ENCODE measurements around the gene GPC5.
"Not testable (repeated sequence)": the region's sequence is repeated elsewhere in the genome, so short reads cannot be mapped to it uniquely, and the experiment has no call there.

Gene GPC5

DNA sequence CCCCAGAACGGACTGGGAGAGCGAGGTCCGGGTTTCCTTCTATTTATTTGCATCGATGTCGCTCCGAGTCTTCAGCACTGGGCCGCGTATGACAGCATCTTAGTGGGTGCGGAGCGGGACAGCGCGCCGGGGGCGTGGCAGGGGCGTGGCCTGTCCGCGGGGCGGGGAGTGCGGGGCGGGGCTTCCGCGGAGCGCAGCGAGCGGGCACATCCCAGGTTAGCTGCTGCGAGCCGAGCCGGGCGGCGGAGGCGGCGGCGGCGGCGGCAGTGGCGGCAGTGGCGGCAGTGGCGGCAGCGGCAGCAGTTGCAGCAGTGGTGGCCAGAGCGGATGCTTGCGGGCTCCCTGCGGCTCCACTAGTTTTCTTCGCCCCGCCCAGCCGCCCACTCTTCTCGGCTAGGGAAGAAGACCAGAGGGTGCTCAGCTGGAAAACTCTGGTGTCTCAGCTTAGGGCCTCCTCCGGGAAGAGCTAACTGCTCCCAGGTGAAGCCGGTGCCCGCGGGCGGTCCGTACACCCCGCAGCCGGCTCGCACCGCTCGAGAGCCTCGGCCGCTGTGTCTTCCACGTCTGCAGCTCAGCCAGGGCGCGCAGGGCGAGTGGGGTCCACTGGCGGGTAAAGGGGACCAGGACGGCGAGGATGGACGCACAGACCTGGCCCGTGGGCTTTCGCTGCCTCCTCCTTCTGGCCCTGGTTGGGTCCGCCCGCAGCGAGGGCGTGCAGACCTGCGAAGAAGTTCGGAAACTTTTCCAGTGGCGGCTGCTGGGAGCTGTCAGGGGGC is at the start of gene GPC5:
Gene GPC5 (plus strand): TSS at position 209 of the 776 bp plus-strand sequence.
- peak; percentile 56 to 75 for DNase-seq (ENCODE audit: low read depth in 2 of 2)

DNA sequence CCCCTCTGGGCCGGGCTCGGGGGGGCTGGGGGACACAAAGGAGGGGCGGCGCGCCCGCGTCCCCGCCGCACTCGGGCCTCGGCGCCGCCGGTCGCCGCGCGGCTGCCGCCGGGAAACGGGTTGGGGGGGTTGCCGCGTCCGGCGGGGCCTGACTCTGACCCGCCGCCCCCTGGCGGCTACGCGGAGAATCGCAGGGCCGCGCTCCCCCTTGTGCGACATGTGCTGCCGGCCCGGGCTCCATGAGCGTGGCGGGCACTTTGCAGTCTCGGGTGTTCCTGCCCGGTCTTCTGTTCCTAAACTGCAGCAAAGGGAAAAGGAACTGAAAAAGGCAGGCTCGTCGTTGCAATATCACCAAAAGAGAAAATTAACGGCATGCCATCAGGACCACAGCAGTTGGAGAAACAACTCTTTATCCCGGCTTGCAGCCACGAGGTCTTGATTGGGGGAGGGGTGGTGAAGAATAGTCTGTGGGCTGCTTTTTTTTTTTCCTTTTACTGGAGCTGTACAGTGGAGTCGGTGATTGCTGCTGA is 49.5 kb upstream of the GPC5 start:
- DNase-seq (ENCODE audit: low read depth in 2 of 2): peak; percentile 82 to 93

DNA sequence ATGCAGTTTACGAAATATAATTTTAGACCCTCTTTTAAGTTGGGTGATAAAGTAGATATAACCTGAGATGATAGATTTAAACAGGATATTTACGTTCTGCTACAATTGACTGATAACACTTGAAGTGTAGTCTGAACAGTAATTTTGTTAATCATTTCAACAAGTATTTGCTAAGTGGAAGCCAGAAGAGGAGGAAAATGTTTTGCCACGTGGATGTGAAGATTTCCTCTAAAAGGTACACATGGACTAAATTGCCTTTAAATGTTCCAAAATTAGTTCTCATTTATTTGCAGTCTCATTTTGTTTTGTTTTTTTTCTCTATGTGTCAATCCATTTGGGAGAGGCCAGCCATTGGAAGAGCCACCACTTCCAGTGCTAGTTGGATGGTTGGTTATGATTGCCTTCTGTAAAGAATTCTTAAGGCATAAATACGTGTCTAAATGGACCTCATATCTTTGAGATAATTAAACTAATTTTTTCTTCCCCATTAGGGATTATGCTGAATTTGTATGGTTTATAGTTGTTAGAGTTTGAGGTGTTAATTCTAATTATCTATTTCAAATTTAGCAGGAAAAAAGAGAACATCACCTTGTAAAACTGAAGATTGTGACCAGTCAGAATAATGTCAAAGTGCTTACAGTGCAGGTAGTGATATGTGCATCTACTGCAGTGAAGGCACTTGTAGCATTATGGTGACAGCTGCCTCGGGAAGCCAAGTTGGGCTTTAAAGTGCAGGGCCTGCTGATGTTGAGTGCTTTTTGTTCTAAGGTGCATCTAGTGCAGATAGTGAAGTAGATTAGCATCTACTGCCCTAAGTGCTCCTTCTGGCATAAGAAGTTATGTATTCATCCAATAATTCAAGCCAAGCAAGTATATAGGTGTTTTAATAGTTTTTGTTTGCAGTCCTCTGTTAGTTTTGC is 48.2 kb upstream of the GPC5 start:
- DNase-seq (ENCODE audit: low read depth in 2 of 2): no peak

DNA sequence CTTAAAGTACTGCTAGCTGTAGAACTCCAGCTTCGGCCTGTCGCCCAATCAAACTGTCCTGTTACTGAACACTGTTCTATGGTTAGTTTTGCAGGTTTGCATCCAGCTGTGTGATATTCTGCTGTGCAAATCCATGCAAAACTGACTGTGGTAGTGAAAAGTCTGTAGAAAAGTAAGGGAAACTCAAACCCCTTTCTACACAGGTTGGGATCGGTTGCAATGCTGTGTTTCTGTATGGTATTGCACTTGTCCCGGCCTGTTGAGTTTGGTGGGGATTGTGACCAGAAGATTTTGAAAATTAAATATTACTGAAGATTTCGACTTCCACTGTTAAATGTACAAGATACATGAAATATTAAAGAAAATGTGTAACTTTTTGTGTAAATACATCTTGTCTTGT is 47.3 kb upstream of the GPC5 start:
- DNase-seq (ENCODE audit: low read depth in 2 of 2): no peak

DNA sequence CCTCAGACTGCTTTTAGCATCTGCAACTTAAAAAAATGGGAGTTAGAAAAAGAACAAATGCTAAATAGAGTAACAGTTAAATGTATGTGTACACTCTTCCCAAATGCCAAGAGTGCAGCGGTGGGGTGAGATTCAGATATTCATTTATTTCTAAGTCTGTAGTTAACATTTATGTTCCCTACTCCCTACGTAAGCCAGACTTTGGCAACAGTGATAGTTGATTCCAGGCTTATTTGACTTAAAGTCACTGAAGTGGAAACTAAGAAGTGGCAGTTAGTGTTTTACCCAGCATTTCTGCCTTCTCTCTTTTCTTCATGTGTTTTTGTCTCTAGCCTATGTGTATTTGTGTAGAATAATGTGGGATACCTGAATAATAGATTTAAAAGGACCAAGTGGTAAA is 46.4 kb upstream of the GPC5 start:
- no peak for DNase-seq (ENCODE audit: low read depth in 2 of 2)

DNA sequence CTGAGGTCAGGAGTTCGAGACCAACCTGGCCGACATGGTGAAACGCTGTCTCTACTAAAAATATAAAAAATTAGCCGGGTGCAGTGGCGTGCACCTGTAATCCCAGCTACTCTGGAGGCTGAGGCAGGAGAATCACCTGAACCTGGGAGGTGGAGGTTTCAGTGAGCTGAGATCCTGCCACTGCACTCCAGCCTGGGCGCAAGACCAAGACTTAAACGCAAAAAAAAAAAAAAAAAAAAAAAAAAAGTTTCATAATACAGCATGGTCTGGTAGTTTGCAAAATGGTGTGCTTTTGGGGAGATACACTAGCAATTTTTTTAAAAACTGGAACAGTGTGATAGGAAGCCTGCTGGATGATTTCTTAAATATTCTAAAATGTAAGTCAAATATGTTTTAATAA is 45.5 kb upstream of the GPC5 start:
- not testable (repeated sequence) for DNase-seq (ENCODE audit: low read depth in 2 of 2)

DNA sequence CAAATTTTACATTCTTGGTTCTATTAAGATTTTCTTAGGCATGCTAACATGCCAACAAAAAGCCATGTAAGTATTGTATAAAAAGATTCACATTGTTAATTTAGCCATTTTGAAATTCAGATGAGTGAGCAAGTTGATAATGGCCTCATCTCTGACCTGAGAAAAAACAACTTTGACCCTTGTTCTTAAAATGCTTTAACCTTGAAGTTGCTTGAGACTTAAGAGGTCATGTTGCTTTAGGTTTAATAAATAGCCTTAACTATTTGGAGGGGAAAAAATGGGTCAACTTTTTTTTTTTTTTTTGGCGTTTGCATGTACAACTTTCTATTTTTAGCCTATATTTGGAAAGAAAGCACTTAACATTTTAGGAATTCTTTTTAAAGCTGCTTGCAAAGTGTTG is 44.9 kb upstream of the GPC5 start:
- no peak for DNase-seq (ENCODE audit: low read depth in 2 of 2)

DNA sequence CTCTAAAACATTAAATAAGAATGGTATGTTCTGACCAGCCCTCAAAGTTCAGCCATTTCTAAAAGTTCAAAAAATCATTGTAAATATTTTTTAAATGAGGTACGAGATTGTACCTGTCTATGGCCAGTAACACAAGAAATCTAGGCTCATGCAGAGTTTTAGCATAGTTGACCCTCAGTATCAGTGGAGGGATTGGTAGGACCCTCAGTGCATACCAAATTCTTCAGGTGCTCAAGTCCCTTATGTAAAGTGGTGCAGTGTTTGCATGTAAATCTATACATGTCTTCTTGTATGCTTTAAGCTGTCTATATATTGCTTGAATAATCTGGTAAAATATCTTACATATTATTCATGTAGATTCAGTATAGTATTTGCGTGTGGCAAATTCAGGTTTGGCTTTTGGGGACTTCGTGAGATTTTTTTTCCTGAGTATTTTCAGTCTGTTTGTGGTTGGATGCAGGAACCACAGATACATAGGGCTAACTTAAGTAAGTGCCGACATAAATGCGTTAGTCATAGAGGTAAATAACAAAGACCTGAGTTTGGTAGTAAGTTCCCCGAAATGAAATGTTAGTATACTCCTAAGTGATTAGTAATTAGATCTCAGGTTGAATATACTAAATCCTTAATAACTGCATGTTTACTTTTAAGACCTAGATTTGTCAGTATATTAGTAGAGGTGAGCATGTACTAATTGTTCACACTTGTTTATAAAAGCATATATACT is 43.2 kb upstream of the GPC5 start:
- no peak for DNase-seq (ENCODE audit: low read depth in 2 of 2)

DNA sequence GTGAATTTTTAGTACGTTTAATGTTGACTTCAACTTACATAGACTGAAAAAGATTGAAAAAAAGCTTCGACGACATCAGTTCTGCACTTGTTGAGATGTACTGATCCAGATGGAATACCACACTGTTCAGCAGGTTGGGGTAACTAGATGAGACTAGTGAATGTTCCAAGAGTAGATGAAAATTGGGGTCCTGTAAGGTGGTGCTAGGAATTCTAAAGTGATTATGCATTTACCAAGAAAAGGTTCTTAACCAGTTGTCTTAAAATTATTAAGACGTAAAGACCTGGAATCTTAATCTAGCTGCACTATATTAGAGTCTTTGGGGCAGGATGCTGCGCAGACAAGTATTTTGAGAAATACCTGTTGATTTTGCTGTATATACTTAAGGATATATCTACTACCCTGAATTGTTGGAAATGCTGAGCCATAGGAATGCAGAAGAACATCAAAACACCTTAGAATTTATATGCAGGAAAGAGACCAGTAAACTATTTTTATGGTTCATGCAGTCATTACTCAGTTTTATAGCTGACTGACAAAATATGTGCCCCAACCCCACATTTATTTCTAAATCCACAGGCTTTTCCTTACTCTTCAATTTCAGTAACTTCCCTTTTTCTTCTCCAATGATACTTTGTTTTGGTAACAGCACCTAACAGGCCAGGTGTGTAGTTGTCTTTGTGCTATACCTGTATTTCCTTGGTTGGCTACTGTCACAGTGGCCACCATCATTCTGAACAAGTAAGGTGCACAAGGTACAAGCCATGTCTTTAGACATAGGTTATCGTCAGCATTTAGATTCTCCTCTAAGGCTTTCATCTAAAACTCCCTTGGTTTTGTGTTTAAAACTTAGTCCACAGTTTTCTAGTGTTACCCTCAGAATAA is 42.4 kb upstream of the GPC5 start:
- no peak for DNase-seq (ENCODE audit: low read depth in 2 of 2)

DNA sequence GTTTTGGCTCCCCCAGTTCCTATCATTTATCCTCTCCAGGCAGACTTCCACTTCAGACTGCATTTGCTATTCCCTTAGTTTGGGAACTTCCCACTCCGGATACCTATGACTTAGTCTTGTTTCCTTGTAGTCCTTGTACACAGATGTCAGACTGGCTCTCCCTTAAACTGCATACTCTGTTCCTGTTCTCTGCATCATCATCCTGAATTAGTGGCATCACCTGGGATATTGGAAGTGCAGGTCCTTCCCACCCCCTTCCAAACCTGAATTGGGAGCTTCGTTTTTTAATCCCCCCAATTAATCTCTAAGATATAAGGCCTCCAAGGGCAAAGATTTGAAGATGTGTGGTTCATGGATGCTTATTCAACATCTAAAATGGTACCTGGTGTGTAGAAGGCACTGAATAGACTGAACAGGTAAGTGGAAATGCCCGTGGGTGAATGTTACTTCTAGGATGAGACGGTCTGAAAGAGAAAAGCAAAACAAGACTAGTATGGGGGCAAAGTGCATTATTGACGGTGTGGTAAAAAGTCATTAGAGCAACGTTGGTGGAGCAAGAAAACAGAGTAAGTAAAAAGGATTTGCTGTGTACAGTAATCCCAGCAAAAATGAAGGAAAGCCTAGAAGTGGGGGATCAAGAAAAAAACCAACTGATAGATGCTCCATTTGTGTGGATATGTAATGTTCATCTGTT is 41.4 kb upstream of the GPC5 start:
- DNase-seq (ENCODE audit: low read depth in 2 of 2): no peak

DNA sequence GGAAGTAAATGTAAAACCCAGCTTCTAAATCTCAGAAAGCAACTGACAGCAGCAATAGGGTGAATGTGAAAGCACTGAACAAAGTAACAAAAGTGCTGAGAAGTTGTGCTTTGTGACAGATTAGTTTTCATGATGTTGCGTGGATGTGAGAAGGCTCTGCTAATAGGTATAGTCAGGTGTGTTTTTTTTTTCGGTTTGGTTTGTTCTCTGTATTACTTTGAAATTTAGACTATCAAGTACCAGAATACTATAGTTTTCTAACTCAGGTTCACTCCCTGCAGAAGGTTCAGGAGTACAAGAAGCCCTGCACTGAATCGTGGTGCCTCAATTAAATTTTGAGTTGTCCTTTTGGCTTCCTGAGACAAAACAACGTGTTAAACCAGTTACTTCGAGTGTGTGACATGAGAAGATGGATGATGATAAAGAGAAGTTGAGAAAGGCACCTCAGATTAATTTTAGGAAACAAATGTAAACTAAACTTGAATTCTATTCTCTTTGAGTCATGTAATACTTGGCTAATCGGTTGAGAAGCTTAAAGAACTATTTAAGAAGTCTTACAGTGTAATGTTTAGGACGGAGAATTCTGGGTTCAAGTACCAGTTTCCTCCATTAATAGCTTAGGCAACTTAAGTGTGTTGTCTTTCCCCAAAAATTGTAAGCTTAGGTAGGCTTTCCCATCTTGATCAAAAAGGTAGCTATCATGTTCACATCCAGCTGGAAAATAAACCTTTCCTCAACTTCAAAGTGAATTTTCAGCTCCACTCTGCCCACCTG is 40.6 kb upstream of the GPC5 start:
- DNase-seq (ENCODE audit: low read depth in 2 of 2): no peak

DNA sequence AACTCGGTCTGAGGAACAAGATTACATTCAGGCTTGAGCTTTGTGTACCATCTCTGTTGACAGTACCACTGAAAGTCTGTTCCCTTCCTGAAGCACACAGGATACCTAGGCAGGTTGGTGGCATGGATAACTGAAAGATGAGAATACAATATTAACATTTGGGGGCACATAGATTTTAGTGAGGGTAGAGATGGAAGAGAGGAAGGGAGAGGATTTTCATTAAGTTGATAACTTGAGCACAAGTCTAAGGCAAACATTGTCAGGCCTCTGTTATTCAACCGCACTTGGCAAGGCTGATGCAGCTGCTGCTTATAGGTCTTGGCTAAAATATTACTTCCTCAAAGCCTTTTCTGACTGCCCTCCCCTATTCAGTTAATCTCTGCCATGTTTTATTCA is 40.0 kb upstream of the GPC5 start:
- DNase-seq (ENCODE audit: low read depth in 2 of 2): no peak

DNA sequence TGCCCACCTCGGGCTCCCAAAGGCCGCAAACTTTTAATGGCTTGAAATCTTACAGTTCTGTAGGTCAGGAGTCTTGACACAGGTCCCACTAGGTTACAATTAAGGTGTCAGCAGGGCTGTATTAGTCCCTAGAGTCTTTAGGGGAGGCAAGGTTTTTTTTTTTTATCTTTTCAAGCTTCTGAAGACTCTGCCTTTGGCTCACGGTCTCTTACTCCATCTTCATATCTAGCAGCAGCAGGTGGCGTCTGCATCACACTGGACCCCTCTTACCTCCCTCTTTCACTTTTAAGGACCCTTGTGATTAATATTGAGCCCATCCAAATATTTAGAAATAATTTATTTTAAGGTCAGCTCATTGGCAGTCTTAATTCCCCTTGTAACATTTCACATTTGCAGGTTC is 39.3 kb upstream of the GPC5 start:
- no peak for DNase-seq (ENCODE audit: low read depth in 2 of 2)

DNA sequence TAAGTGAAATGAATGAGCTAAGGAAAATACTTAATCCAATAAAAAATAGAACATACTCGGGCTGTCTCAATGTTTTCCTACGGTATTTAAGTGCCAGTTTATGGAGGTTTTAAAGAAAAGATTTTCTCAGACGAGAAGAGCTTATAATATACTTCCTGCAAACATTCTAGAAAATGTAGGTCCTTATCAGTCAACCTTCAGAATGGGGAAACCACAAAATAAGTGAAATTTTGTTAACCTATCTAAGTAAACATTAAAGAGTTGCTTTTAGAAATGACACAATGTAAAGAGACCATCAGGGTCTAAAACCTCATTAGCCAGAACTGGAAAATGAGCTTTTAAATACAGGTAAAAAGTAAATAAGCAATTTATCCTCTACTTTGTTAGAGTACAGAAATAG is 38.8 kb upstream of the GPC5 start:
- DNase-seq (ENCODE audit: low read depth in 2 of 2): no peak

DNA sequence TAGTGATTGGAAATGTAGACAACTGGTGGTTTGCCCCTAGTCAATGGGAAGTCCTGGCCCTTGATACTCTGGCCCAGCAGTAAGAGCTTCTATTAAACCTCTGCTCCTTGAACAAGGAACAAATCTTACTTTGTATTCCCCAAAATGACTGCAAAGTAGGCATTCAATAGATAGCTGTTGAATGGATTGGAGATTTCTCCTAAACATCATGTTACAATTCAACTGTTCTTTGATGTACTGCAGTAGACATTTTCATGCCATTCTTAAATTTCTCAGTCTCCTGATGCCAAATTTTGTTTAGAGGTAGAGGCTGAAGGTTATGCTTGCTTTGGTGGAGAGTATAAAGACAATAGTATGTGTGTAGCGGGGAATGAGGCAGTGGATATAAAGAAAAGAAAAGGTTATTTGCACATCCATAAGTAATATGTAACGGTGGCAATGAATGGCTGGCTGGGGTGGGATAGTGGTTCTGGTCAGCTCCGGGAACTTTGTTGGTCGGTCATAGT is 38.1 kb upstream of the GPC5 start:
- DNase-seq (ENCODE audit: low read depth in 2 of 2): no peak

DNA sequence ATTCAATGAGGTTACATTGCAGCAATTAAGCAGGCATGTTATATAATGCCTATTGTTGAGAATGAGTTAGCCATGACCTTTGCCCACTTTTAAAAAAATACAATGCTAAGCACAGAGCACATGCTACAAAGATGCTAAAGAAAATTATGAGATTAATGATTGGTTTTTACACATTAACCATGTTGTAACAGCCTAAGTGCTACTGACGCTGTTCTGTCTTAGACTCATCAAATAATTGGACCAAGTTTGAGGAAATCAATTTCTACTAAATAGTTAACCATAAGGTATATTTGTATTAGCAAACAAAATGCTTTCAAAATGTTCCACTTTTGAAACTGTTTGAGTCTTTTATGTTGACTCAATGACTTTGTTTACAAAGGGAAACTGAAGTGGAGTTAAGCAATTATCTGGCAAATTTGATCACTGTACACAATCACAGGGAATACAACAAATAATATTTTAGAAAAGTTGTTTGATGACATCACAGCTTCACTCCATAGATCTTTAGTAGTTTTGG is 36.6 kb upstream of the GPC5 start:
- no peak for DNase-seq (ENCODE audit: low read depth in 2 of 2)

DNA sequence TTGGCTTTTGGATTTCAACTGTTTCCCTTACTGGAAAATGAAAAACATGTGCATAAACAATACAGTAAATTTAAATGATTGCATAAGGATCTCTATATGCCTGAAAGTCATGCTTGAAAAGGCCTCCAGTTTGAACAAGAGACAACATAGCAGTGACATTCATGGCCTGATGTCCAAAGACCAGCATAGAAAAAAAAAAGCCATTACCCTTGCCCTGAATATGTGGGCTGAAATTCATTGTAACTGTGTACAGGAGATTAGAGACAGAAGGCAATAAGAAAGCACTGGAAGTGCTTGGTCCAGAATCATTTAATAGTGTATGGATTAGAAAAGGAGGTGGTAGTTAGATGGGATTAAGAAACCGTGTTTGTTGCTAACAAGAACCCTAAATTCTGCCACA is 35.5 kb upstream of the GPC5 start:
- DNase-seq (ENCODE audit: low read depth in 2 of 2): no peak

DNA sequence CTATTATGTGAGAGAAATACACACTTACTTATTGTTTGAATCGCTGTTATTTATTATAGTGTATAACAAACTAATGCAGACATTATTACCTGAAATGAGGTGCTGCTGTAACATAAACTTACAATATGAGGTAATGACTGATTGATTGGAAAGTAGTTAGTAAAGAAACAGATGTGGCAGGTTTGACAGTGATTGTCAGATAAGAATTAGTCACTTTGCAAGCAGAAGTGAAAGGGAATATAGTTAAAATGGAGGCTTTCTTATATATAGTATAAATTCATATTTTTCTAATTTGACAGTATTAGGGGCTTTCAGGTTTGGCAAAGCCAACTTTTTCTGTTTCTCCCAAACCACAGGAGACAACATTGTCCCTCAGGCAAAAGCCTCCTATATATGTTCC is 30.3 kb upstream of the GPC5 start:
- DNase-seq (ENCODE audit: low read depth in 2 of 2): no peak
